GM12865 (cell line): Measurements from ENCODE around the gene BTN1A1.

ENCODE experiments used
- DNase-seq: peaks from one replicate; pipeline ENCODE4 v3.0.0; 2010; ENCODE audit warnings: low read depth
- H3K4me3 ChIP-seq: 2 replicates; pipeline ENCODE4 v1.5.1; 2011; ENCODE audit warnings: mild to moderate bottlenecking, low read depth, low read length, control low read depth
- CTCF ChIP-seq: IDR thresholded peaks from 2 replicates; pipeline ENCODE4 v1.5.1; 2011; ENCODE audit warnings: low read length, control low read depth, low read depth, inconsistent platforms; ENCODE audit not compliant: insufficient read depth; ENCODE audit errors: missing control alignments

The BTN1A1 gene

GRCh38 chr6:26500102-26500501, at the start of gene BTN1A1:
Gene BTN1A1, plus strand, starts transcription at chr6:26500303. Its CDS starts 984 bp downstream, at chr6:26501287.
- no peak for TF ChIP-seq CTCF
- no peak for DNase-seq
- no peak within 1 kb of the TSS for H3K4me3 ChIP-seq

- no peak for TF ChIP-seq CTCF
- no peak for DNase-seq
- H3K4me3 ChIP-seq = no peak overlapping the region
Measured at GRCh38 chr6:26452631-26453235, 47.4 kb upstream of the BTN1A1 start.

- no peak overlapping the region for H3K4me3 ChIP-seq
- no peak for TF ChIP-seq CTCF
- no peak for DNase-seq
Measured at GRCh38 chr6:26454631-26455030, 45.5 kb upstream of the BTN1A1 start.

GRCh38 chr6:26455357-26455970, 44.6 kb upstream of the BTN1A1 start:
- H3K4me3 ChIP-seq = no peak overlapping the region
- no peak for DNase-seq
- TF ChIP-seq CTCF = no peak

GRCh38 chr6:26457264-26457805, 42.8 kb upstream of the BTN1A1 start:
- no peak for TF ChIP-seq CTCF
- peak overlapping the region; percentile 100 for H3K4me3 ChIP-seq
- no peak for DNase-seq

GRCh38 chr6:26457806-26458688, 42.1 kb upstream of the BTN1A1 start, which contains the start of gene BTN2A1:
Gene BTN2A1, plus strand, starts transcription at chr6:26457955. Its CDS starts 682 bp downstream, at chr6:26458637.
- DNase-seq = peak; percentile 90
- no peak for TF ChIP-seq CTCF

More at GRCh38 chr6:26457806-26458688, 42.1 kb upstream of the BTN1A1 start, which contains the start of gene BTN2A1:
- peak within 1 kb of the TSS; percentile 100 for H3K4me3 ChIP-seq
